GM12878 (cell line): ENCODE measurements around the gene CDC6. TPM values are rescaled to one million over a fixed set of nuclear protein-coding genes. Genes with fewer than 3 reads are reported as not detected.
"Not testable (repeated sequence)": the region's sequence is repeated elsewhere in the genome, so short reads cannot be mapped to it uniquely, and the experiment has no call there.

ENCODE experiments used
- ATAC-seq: fragments of 200-7000 bp; cut with Tn5 transposase; 3 replicates; pipeline ENCODE4 v1.9.1; 2020; ENCODE audit warnings: mild to moderate bottlenecking, moderate library complexity
- BruUV-seq: library from RNA; stranded (reverse); fragments of 400-500 nt; replicated peaks from 2 replicates; lab custom pipeline; 2021; lab: Mats Ljungman, UMichigan
- CTCF ChIA-PET: fragments of 300-600 bp; sonication (Branson Sonifier 250); formaldehyde crosslinking; extraction: SDS; loops from one replicate; lab custom pipeline; 2021; ENCODE audit warnings: inconsistent platforms; lab: Yijun Ruan, JAX
- POLR2A ChIA-PET: fragments of 350-600 bp; formaldehyde crosslinking; extraction: SDS; loops from one replicate; lab custom pipeline; 2021; ENCODE audit warnings: inconsistent platforms; lab: Charles Lee
- RAD21 ChIA-PET: fragments of 300-600 bp; sonication (Branson Sonifier 250); formaldehyde crosslinking; loops from one replicate; lab custom pipeline; 2023; ENCODE audit warnings: antibody characterized with exemption; ENCODE audit not compliant: unreplicated experiment; lab: Charles Lee
- SMC1A ChIA-PET: fragments of 300-600 bp; sonication (Branson Sonifier 250); formaldehyde crosslinking; loops from one replicate; lab custom pipeline; 2023; ENCODE audit not compliant: unreplicated experiment, uncharacterized antibody; lab: Charles Lee
- DNase-seq: peaks from one replicate; pipeline ENCODE4 v3.0.0-alpha.2; 2011; ENCODE audit warnings: low read depth, low spot score
- FAIRE-seq: peaks from 3 replicates; lab custom pipeline; 2011; peaks lifted over from hg19 to GRCh38; lab: Jason Lieb, UNC
- H2AFZ ChIP-seq: 2 replicates; pipeline ENCODE4 v1.6.0; 2011; ENCODE audit warnings: low read depth, low read length, control low read depth; ENCODE audit not compliant: control insufficient read depth
- H3K27ac ChIP-seq: 2 replicates; pipeline ENCODE4 v1.5.1; 2011; ENCODE audit warnings: control low read depth; ENCODE audit not compliant: control insufficient read depth, insufficient read depth
- H3K27me3 ChIP-seq, 2 experiments: replicated peaks in 1 of 2; 2 replicates each; pipeline versions ENCODE4 v1.6.0 to v1.6.1; 2011; ENCODE audit warnings: low read length in 1 of 2; ENCODE audit not compliant: control insufficient read depth in 2 of 2, insufficient read depth in 2 of 2
- H3K36me3 ChIP-seq, 2 experiments: 2 replicates each; pipeline ENCODE4 v1.5.1; 2011; ENCODE audit warnings: low read length in 1 of 2; ENCODE audit not compliant: control insufficient read depth in 2 of 2, insufficient read depth in 2 of 2
- H3K4me1 ChIP-seq: 2 replicates; pipeline ENCODE4 v1.6.1; 2011; ENCODE audit warnings: mild to moderate bottlenecking, low read length, moderate library complexity, mixed read lengths; ENCODE audit not compliant: control insufficient read depth, insufficient read depth
- H3K4me2 ChIP-seq: 2 replicates; pipeline ENCODE4 v1.6.0; 2011; ENCODE audit warnings: control low read depth; ENCODE audit not compliant: control insufficient read depth, insufficient read depth
- H3K4me3 ChIP-seq: fragments of 200-600 bp; sonication (generic); 2 replicates; pipeline ENCODE4 v1.5.1; 2016
- H3K79me2 ChIP-seq: 2 replicates; pipeline ENCODE4 v1.6.0; 2011; ENCODE audit warnings: low read length; ENCODE audit not compliant: control insufficient read depth, insufficient read depth
- H3K9ac ChIP-seq: 2 replicates; pipeline ENCODE4 v1.8.0; 2011; ENCODE audit warnings: low read length, control low read depth, mixed read lengths; ENCODE audit not compliant: control insufficient read depth, insufficient read depth
- H3K9me3 ChIP-seq: replicated peaks from 3 replicates; pipeline ENCODE4 v1.5.1; 2011; ENCODE audit warnings: mild to moderate bottlenecking, low read length; ENCODE audit not compliant: control insufficient read depth, insufficient read depth
- H4K20me1 ChIP-seq: 2 replicates; pipeline ENCODE4 v1.6.0; 2011; ENCODE audit not compliant: control insufficient read depth, insufficient read depth
- KLF5 ChIP-seq: fragments of 450-650 bp; IDR thresholded peaks from 2 replicates; pipeline ENCODE4 v1.6.1; 2014; ENCODE audit warnings: mild to moderate bottlenecking; ENCODE audit not compliant: partially characterized antibody
- SMARCA5 ChIP-seq: fragments of 450-650 bp; IDR thresholded peaks from 2 replicates; pipeline ENCODE4 v1.6.1; 2017; ENCODE audit warnings: mild to moderate bottlenecking
- SMC3 ChIP-seq: IDR thresholded peaks from 2 replicates; pipeline ENCODE4 v1.6.1; 2011; ENCODE audit warnings: low read length, improper control_type of control experiment, borderline replicate concordance
- SREBF2 ChIP-seq: IDR thresholded peaks from 2 replicates; pipeline ENCODE4 v1.6.1; 2012; ENCODE audit warnings: mild to moderate bottlenecking, low read length
- WGBS: methylation state at CpG from one replicate; pipeline ENCODE4 v1.1.6; 2016; ENCODE audit warnings: low lambda C conversion rate; ENCODE audit not compliant: insufficient replicate concordance, insufficient coverage; ENCODE audit errors: missing lambda C conversion rate; 5-methylcytosine and 5-hydroxymethylcytosine counted together
- in situ Hi-C: fragments of 300-500 bp; cut with MboI; formaldehyde crosslinking; loops from 9 replicates; pipeline ENCODE4 v1.14.3; 2018; ENCODE audit warnings: mixed read lengths
- intact Hi-C: fragments of 100-400 bp; cut with micrococcal nuclease; formaldehyde crosslinking; loops from one replicate; pipeline ENCODE4 v1.14.2; 2022; ENCODE audit not compliant: unreplicated experiment
- polyA plus RNA-seq, 11 experiments: library from polyadenylated mRNA; depleted of rRNA in 4 of 11; unstranded in 6 of 11; stranded (reverse) in 5 of 11; fragments of >200 nt; fragmentation: Nextera tagmentation in 4 of 11; fragmentation: Illumina TruSeq in 1 of 11; extraction: Ambion mirVana in 4 of 11; extraction: Trizol in 1 of 11; gene quantifications; 1 replicate in 1 of 11; 2 replicates in 10 of 11; pipeline versions ENCODE4 v1.2.1 to v1.2.3, GENCODE V29; 2011 to 2016; ENCODE audit warnings: inconsistent platforms in 2 of 11, missing spikeins in 2 of 11, low read depth in 1 of 11
- total RNA-seq, 4 experiments: library from RNA; depleted of rRNA in 3 of 4; stranded (reverse); fragments of >200 nt in 3 of 4; fragmentation: Illumina TruSeq in 1 of 4; extraction: Trizol in 1 of 4; gene quantifications; 2 replicates each; pipeline versions ENCODE4 v1.2.1 to v1.2.3, GENCODE V29; 2013 to 2021
- TF ChIP-seq, protein P1 (sequence below): IDR thresholded peaks from 2 replicates; pipeline ENCODE4 v1.6.1; 2012; ENCODE audit warnings: mild to moderate bottlenecking, low read depth, low read length
- TF ChIP-seq, protein P2 (sequence below): IDR thresholded peaks from 2 replicates; pipeline ENCODE4 v1.6.1; 2011; ENCODE audit warnings: borderline replicate concordance, low read depth, mild to moderate bottlenecking, moderate library complexity, mixed read lengths, low read length; ENCODE audit not compliant: insufficient read depth; ENCODE audit errors: extremely low read length

CDC6 gene
- total and polyA plus RNA-seq, 10 of the 15 experiments (the other 5 are each of a cell fraction or from before 2014, with no cell fraction given), result 13.3 to 60.9 (median 47.6) TPM

DNA sequence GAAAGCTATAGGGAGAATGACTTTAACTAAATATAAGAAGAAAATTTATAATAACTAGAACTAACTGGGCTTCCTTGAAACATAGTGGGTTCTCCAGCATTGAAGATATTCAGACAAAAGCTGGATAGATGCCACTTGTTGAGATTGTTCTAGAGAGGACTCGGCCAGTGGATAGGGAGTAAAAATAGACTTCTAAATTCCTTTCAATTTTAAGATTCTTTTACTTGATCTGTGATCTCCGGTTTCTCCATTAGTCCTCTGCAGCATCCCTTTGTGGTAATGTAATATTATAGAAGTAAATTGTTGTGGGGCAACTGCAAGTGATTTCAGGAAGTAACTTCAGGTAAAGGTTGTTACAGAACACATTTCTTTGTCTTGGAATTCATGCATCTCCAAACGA is 11.0 kb downstream of the CDC6 start (continued):
- TF ChIP-seq, protein P1, sequence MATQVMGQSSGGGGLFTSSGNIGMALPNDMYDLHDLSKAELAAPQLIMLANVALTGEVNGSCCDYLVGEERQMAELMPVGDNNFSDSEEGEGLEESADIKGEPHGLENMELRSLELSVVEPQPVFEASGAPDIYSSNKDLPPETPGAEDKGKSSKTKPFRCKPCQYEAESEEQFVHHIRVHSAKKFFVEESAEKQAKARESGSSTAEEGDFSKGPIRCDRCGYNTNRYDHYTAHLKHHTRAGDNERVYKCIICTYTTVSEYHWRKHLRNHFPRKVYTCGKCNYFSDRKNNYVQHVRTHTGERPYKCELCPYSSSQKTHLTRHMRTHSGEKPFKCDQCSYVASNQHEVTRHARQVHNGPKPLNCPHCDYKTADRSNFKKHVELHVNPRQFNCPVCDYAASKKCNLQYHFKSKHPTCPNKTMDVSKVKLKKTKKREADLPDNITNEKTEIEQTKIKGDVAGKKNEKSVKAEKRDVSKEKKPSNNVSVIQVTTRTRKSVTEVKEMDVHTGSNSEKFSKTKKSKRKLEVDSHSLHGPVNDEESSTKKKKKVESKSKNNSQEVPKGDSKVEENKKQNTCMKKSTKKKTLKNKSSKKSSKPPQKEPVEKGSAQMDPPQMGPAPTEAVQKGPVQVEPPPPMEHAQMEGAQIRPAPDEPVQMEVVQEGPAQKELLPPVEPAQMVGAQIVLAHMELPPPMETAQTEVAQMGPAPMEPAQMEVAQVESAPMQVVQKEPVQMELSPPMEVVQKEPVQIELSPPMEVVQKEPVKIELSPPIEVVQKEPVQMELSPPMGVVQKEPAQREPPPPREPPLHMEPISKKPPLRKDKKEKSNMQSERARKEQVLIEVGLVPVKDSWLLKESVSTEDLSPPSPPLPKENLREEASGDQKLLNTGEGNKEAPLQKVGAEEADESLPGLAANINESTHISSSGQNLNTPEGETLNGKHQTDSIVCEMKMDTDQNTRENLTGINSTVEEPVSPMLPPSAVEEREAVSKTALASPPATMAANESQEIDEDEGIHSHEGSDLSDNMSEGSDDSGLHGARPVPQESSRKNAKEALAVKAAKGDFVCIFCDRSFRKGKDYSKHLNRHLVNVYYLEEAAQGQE, result no peak
- no peak for TF ChIP-seq SREBF2
- TF ChIP-seq SMC3, result no peak
- TF ChIP-seq KLF5, result no peak
- TF ChIP-seq, protein P2, sequence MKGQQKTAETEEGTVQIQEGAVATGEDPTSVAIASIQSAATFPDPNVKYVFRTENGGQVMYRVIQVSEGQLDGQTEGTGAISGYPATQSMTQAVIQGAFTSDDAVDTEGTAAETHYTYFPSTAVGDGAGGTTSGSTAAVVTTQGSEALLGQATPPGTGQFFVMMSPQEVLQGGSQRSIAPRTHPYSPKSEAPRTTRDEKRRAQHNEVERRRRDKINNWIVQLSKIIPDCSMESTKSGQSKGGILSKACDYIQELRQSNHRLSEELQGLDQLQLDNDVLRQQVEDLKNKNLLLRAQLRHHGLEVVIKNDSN, result no peak
- TF ChIP-seq SMARCA5, result no peak

DNA sequence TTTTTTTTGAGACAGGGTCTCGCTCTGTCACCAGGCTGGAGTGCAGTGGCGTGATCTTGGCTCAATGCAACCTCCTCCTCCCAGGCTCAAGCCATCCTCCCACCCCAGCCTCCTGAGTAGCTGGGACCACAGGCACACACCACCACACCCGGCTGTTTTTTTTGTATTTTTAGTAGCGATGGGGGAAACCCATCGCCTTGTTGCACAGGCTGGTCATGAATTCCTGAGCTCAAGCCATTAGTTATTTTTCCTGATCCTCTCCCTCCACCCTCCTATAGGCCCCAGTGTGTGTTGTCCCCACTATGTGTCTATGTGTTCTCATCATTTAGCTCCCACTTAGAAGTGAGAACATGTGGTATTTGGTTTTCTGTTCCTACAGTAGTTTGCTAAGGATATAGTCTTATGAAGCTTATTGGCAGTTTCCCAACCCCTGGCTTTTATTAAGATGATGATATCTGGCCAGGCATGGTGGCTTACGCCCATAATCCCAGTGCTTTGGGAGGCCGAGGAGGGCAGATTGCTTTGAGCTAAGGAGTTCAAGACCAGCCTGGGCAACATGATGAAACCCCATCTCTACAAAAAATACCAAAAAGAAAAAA is 11.6 kb downstream of the CDC6 start:
- H2AFZ ChIP-seq, H3K27me3 ChIP-seq, H3K27ac ChIP-seq, H3K4me2 ChIP-seq, H3K9ac ChIP-seq, H3K9me3 ChIP-seq, H4K20me1 ChIP-seq, H3K4me1 ChIP-seq, BruUV-seq, H3K4me3 ChIP-seq, ATAC-seq, intact Hi-C loops, H3K79me2 ChIP-seq, FAIRE-seq, DNase-seq: not testable (repeated sequence)
- in situ Hi-C loops, result loop anchor here (25.0 kb wide), 1 partner anchor 287 kb away; the partner anchor contains the start of gene CSF3
- CTCF ChIA-PET, result interaction anchor here (0.5 to 13.0 kb wide), 13 partner anchors 5 to 187 kb away, joined by 3 to 97 read pairs (median 6); partner anchors contain the start of genes CDC6 and WIPF2
- H3K36me3 ChIP-seq, result peaks cover 7 to 29% of the 10 kb centered on the region in 2 experiments
- 80% methylated on average over 5 of the region's 7 CpGs for WGBS
- SMC1A ChIA-PET, result interaction anchor here (0.6 to 10.8 kb wide), 5 partner anchors 8 to 236 kb away, joined by 3 to 142 read pairs (median 4); no protein-coding TSS in a partner anchor
- RAD21 ChIA-PET, result interaction anchor here (0.8 to 18.7 kb wide), 5 partner anchors 18 to 97 kb away, joined by 3 to 271 read pairs (median 3); no protein-coding TSS in a partner anchor
- POLR2A ChIA-PET, result interaction anchor here (0.6 to 1.5 kb wide), 4 partner anchors 12 to 164 kb away, joined by 3 to 6 read pairs (median 3); no protein-coding TSS in a partner anchor
